T-helper 2 cell (primary cell): ENCODE measurements around the gene AGPAT2.

Source experiments
- DNase-seq, 5 experiments: peaks; one replicate each; pipeline versions ENCODE4 v3.0.0 to v3.0.0-alpha.2; 2012 to 2022

AGPAT2 gene

DNA sequence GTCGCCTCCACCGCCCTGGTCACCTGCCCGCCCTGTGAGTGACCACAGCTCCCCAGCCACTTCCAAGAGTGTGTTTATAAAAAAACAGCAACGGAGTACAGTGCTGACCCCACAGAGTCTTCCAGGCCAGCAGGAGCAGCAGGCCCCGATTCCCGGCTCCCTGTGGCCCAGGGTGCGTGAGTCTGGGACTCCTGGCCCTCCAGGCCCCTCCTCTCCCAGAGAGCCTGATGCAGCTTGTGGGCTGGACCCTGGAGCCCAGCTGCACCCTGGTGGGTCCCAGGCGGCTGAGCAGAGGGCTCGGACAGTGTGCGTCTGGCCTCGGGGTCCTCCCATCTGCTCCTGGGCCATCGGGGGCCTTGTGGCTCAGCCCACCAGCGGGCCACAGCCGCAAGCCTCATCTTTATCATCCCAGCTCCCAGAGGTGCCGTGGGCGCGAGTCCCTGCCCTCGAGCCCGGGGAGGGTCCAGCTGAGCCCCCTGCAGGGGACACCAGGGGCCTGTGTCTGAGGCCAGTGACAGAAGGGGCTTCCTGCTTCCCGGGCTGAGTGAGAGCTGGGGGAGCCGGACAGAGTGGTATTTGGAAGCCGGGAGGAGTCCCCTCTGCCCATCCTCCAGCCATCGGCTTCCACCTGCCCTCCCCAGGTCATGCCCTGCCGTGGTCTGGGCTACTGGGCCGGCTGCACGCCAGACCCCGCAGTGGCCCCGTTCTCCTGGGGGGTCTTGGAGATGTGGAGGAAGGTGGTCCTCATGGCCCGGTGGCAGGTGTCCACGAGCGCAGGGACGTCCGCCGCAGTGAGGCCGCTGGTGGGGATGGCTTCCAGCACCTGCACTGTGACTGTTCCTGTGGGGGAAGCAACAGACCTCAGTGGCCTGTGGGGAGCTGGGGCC, 13.9 kb downstream of the AGPAT2 start:
- DNase-seq: no peak

DNA sequence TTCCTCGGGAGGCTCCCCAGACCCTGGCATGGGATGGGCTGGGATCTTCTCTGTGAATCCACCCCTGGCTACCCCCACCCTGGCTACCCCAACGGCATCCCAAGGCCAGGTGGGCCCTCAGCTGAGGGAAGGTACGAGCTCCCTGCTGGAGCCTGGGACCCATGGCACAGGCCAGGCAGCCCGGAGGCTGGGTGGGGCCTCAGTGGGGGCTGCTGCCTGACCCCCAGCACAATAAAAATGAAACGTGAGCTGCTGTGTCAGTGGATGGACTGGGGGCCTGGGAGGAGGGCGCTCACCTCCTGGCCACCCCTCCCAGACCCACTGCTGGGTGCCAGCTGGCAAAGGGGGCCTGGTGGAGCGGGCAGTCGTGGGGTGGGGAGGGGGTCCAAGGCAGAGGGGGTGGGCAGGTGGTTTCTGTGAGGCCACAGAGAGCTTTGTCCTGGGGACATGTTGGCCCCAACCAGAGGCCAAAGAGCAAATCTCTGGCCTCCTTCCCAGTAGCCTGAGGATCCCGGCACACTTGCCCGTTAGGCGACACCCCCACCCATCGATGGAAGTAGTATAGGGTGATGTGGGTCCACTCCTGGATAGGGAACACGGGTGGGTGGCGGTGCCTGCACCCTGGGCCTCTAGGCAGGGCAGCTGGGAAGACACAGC, 14.7 kb downstream of the AGPAT2 start:
- no peak for DNase-seq

DNA sequence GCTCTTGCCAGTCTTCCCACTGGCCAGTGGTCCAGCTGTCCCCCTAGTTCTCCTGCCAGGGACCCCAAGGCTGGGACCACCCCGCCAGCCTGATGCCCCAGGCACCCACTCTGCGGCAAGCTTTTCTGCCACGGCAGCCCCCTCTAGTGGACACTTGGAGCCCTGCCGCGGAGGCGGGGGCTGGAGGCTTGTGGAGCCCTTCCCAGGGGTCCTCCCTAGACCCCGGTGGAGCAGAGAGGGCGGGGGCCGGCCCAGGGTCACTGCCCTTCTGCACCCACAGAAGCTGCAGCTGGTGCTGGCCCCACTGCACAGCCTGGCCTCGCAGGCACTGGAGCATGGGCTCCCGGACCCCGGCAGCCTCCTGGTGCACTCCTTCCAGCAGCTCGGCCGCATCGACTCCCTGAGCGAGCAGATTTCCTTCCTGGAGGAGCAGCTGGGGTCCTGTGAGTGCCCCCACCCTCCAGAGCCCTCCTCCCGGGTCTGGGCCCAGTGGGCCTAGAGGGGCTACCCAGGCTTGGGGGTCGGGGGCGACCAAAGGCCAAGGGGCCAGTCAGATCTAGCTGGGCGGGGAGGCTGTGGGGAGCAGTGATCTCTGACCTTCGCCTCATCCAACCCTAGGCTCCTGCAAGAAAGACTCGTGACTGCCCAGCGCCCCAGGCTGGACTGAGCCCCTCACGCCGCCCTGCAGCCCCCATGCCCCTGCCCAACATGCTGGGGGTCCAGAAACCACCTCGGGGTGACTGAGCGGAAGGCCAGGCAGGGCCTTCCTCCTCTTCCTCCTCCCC, 15.4 kb downstream of the AGPAT2 start:
- peak in 2 of 5 experiments; percentile 22 to 26 for DNase-seq

DNA sequence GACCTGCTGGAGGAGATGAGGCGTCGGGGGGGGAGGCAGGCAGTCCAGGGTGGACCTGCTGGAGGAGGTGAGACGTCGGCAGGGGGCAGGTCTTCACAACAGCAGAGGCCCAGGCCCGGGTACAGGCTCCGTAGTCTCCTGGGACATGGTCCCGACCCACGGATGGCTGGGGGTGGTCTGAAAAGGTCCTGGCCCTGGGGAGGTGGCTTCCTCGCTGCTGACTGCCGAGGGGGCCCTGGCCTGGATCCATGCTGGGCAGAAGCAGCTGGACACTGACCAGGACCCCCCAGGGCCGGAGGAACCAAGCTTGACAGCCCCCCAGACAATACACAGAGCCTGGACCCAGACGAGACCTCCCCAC, 16.0 kb downstream of the AGPAT2 start:
- no peak for DNase-seq

DNA sequence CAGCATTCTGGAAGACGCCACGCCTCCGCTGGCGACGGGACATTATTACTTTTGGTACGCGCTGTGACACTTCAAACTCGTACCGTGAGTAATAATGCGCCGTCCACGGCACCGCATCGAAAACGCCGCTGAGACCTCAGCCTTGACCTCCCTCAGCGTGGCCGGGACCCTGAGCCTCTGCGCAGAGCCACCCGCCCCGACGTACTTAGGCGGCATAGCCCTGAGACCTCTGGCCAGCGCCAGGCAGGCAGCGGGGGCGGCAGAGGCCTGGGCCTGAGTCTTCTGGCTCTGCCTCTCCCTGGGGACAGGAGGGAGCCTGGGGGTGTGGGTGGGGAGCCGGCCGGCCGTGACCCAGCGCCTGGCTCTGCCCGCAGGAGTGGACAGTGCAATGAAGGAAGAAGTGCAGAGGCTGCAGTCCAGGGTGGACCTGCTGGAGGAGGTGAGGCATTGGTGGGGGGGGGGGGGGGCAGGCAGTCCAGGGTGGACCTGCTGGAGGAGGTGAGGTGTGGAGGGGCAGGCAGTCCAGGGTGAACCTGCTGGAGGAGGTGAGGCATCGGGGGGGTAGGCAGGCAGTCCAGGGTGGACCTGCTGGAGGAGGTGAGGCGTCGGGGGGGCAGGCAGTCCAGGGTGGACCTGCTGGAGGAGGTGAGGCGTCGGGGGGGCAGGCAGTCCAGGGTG, 16.5 kb downstream of the AGPAT2 start:
- no peak for DNase-seq

DNA sequence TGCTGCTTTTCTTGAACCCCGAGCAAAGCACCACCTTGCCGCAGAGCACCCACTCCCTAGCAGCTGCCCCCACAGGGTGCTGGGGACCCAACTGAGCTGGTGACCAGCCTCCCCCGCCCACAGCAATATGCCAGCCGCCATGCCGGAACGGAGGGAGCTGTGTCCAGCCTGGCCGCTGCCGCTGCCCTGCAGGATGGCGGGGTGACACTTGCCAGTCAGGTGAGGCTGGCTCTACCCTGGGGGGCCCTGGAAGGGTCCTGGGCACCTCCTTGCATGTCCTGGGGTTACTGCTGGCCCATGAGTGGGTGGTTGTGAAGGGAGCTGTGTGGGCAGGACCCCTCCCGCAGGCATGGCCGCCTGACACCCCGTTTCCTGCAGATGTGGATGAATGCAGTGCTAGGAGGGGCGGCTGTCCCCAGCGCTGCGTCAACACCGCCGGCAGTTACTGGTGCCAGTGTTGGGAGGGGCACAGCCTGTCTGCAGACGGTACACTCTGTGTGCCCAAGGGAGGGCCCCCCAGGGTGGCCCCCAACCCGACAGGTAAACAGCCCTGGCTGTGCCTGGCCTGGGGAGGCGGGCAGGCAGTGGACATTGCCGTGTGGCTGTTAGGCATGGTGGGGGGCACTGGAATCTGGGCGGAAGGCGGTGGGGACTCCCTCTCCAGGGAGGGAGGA, 17.3 kb downstream of the AGPAT2 start:
- DNase-seq: no peak

DNA sequence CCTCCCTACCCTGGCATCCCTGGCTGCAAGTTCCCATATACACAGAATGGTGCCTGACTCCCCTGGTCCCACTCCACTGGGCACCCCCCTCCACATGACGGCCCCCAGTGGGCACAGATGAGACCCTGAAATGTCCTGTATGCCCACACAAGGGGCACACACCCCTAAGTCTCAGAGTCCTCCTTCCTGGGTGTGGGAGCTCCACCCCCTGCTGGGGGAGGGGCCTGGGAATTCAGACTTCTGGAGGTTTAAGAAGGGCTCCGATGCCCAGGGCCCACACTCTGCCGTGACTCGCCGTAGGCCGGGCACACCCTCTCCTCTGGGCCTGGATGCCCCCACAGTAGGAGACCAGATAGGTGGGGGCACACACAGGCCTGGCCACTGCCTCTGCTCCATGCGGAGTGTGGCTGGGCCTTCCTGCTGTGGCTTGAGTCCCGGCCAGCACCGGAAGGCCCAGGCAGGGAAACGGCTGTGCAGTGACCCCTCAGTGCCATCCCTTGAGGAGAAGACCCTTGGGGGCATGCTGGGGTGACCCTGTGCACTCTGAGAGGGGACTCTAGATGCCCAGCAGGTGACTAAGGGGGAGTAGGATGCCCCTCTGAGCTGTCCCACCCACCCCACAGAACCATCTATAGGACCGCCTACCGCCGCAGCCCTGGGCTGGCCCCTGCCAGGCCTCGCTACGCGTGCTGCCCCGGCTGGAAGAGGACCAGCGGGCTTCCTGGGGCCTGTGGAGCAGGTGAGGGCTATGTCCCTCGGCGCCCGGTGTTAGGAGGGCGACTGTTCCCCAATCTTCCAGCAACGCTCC, 18.1 kb downstream of the AGPAT2 start:
- no peak for DNase-seq

DNA sequence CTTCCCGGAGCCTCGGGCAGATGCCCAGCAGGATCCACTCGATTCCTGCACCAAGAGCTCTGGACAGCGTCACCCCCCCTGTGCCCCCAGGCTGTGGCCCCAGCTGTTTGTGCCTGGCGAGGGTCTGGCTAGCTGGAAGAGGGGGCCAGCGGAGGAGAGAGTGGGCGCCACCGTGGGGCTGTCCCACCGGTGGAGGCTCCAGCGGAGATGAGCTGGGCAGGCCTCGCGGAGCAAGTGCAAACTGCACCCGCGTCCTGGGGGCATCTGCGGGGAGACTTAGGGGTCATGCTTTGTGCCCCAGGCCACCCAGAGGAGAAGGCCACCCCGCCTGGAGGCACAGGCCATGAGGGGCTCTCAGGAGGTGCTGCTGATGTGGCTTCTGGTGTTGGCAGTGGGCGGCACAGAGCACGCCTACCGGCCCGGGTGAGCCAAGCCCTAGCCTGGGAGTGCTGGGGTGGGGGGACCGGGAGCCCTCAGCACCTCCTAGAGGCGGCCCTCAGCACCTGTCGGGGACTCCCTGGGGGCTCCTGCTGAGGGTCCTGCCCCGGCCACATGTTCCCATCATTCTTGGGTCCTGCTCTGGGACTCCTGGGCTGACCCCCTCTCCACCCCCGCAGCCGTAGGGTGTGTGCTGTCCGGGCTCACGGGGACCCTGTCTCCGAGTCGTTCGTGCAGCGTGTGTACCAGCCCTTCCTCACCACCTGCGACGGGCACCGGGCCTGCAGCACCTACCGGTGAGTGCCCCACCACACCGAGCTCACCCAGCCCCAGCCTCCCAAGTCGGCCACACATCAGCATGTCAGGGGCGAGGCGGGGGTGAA, 19.1 kb downstream of the AGPAT2 start:
- no peak for DNase-seq

DNA sequence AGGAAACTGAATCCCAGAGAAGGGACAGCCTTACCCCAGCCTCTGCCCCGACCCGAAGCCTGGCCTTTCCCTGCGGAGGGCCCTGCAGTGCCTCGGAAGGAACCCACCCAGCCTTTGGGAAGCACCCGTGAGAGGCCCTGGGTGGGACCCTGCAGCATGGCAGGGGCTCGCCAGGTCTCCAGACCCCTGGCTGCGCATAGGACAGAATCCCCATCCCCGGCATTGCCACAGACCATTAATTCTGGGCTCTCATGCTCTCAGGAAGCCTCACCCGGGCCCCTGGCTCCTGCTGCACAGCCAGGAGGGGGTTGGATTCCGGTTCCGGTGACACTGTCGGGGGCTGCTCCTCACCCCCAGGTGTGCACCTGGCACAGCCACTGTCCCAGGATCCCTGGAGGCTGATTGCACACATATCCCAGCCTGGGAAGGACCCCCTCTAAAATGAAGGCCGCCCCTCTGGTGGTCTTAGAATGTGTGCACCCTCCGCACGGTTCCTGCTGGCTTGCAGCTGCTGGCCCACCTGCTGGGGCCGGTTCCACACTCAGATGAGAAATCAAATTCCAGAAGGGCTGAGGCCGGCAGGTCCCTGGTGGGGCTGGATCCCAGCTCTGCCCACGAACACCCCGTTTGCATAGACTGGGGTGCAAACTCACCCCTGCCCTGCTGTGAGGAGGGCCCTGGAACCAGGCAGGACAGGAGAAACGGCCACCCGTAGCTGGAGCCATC, 19.9 kb downstream of the AGPAT2 start:
- DNase-seq: no peak

DNA sequence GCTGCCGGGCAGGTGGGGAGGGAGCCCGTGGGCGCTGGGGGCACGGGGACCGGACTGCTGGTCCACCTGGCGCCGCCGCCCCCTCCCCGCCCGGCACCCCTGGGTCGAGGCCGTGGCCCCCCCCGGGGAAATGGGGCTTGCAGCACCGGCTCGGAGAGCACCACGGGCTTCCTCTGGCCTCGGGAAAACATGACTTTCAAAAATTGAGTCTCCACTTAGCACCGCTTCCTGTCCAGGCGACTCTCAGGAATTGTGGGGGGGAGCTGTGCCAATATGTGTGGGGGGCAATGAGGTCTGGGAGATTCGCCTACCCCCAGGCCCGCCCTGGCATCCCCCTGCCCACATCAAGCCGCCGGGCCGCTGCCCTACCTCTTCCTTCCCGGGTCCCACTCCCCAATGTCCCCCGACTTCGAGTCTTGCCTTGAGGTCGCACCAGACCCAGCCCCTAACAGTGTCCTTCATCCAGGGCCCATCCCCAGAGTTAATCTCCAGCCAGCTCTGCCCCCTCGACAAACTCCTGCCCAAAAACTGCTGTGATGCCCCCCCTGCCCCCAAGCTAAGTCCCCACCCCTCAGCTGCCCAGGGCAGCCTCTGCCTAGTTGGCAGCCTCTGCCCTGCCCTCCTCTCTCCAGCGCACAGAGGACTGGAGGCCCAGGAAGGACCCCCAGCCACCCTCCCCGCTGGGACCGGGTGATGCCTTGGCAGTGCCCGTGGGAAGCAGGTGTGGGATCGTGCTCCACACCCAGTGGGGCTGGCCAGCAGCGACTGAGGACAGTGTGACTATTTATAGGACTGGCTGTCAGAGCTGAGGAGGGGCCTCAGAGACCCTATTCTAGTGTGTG, 20.7 kb downstream of the AGPAT2 start:
- DNase-seq: no peak

DNA sequence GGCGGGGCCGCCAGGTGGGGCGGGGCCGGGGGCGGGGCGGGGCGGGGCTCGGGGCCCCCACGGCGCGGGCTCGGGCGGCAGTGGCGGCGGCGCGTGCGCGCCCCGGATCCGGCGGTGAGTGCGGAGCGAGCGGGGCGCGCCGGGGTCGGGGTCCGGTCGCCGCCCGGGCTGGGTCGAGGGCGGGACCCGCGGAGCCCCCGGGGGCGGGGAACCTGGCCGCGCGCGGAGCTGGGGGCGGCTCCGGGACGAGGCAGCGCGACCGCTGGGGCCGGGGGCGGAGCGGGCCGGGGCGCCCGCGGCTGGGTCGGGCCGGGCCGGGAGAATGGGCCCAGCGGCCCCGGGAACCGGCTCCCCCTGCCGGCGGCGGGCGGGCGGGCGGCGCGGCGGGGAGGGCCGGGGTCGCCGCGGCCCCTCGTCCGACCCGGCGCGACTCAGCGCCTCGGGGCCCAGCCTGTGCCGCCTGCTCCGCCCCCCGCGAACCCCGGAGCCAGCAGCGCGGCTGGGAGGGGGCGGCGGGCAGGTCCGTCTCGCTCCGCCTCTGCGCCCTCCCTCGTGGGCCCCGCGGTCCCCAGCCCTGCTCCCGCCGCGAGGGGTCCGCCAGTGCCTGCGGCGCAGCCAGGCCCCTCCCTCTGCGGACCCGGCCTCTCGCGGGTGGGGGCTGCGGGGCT, 21.4 kb downstream of the AGPAT2 start:
- DNase-seq: no peak

DNA sequence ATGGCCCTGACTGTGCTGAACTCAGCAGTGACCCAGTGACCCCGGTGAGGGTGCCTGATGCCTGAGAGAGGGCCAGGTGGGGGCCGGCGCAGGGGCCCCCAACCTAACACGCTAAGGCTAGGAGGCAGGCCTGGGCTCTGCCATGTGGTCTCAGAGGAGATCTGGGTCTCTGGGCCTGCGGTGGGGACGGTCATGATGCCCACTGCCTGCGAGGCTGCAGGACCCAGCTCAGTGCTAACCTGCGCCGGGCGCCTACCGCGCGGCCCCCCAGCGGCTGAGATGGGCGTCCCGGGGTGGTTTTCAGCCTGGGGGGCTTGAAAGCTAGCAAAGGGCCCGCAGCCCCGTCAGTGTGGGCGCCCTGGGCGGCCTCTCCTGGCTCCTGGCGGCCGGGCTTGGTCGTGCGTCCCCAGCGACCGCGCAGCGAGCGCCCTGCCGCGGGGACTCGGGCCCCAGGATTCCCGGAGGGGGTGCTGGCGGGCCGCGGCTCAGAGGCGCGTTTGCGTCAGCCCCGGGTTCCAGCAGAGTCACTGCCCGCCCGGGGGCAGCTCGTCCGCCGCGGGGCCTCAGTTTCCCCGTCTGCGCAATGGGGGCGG, 22.1 kb downstream of the AGPAT2 start:
- no peak for DNase-seq

DNA sequence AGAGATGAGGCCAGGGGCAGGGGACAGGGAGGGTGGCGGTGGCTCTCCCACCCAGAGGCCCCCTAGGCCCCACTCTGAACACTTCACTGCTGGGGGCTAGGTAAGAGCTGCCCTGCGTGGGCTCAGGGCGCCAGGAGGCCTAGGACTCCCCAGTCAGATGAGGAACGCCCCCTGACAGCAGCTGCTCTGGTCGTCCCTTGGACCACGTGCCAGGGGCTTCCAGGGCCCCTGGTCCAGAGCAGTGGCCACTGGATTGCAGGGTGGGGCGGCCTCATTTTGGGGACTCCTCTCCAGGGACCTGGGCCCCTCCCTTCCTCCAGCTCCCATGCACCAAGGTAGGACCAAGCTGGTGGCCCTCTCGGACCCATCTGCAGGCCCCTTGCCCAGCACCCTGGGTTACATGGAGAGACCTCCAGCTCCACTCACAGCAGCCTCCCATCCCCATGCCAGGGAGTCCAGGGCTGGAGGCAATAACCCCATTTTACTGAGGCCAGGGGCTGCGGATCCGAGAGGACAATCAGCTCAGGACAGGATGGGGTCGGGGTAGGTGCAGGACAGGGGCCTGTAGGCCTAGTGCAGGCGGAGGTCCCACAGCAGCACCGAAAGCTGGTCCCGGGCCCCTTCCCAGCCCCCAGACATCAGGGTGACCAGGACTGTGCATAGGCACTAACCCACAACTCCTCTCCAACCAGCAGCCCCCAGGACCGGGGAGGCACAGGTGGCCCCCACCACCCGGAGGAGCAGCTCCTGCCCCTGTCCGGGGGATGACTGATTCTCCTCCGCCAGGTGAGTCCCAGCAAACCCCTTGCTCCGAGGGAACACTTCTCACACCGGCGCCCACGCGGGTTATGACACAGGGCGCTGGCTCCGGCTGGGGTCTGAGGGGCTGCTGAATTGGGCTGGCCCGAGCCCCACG, 23.0 kb downstream of the AGPAT2 start:
- DNase-seq: no peak

DNA sequence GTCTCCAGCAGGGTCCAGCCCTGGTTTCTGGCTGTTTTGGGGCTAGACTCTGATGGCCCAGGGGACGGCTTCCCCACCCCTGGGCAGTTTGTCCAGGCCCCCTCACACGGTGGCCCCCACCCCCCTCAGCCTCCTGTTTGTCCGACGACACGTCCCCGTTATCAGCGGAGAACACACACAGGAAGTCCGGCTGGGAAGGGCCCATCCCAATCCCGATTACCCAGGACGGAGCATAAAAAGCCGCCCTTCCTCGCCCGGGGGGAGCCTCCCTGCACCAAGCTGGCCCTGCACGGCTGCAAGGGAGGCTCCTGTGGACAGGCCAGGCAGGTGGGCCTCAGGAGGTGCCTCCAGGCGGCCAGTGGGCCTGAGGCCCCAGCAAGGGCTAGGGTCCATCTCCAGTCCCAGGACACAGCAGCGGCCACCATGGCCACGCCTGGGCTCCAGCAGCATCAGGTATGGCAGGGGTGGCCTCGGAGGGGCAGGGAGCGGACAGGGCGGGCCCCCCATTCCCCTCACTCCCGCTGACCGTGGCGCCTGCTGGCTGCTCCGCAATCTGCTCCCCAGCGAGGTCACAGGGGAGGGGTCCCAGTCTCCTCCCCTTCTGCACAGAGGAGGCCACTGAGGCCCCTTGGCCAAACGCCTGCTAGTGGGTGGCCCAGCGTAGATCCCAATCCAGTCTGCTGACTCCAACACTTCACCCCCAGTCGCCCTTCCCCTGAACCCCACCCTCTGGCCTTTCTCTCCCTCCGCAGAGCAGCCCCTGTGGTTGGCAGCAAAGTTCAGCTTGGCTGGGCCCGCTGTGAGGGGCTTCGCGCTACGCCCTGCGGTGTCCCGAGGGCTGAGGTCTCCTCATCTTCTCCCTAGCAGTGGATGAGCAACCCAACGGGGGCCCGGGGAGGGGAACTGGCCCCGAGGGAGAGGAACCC, 24.3 kb downstream of the AGPAT2 start, which contains the start of gene EGFL7:
Gene EGFL7 (plus strand): TSS at position 261 of the 926 bp plus-strand sequence. CDS start 5,367 bp downstream, outside the sequence.
- no peak for DNase-seq

DNA sequence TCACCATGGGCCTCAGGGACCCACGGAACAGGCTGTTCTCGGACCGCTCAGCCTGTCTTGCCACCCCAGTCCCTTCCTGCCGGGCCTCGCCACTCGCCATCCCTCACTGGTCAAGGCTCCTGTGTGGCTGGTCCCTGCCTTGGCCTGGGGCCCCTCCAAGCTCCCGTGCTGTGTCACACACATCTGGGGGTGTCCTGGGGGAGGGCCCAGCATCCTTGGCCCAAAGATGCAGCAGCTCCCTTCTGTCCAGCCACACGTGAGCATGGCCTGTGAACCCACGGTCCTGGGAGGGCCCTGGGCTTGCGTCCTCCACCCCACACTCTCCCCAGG, 25.0 kb downstream of the AGPAT2 start:
- DNase-seq: no peak
